NK-92 (cell line): ENCODE results near the gene DLEU7.

Source experiments
- DNase-seq: peaks from one replicate; lab custom pipeline; 2025; ENCODE audit not compliant: unreplicated experiment; lab: John Stamatoyannopoulos, UW

Gene DLEU7

GRCh38 chr13:50797091-50797490, 46.4 kb downstream of the DLEU7 start:
- no peak for DNase-seq

DNA sequence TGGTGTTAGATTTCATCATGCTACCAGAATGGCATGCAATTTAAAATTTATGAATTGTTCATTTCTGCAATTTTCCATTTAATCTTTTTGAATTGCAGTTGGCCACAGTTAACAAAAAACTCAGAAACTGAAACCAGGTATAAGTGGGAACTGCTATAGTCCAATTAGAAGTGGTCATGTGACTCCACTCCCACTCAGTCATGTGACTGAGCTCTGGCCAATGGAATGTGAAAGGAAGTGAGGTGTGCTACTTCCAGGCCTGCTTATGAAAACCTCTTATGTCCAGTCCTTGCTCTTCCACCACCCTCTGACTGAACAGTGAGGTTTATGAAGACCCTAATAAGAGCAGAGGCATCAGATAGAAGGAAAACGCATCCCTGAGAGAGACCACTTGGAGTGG, 47.0 kb downstream of the DLEU7 start:
- no peak for DNase-seq

DNA sequence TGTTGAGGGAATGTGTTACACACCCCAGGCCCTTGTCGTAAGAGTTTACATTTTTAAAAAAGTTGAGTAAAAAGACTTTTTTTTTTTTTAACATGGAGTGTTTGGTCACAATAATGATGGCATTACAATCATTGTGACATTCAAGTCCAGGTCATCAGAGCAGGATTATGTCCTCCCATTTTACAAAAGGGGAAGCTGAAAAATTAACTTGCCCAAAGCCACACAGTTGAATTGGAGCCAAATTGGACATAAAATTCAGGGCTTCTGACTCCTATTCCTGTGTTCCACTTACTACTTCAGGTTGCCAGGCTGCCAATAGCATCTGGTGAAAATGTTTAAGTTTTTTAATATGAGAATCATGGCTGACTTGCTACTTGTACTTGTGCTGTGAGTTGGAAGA, 49.3 kb downstream of the DLEU7 start:
- no peak for DNase-seq

GRCh38 chr13:50793026-50793425, 50.5 kb downstream of the DLEU7 start:
- DNase-seq, result no peak

- DNase-seq, result no peak
Observed at GRCh38 chr13:50788551-50789210, 54.8 kb downstream of the DLEU7 start.

- DNase-seq, result no peak
Observed at GRCh38 chr13:50787316-50788195, 55.9 kb downstream of the DLEU7 start.

GRCh38 chr13:50783717-50784290, 59.7 kb downstream of the DLEU7 start:
- DNase-seq, result no peak

GRCh38 chr13:50783066-50783465, 60.4 kb downstream of the DLEU7 start:
- no peak for DNase-seq

GRCh38 chr13:50780201-50781015, 63.1 kb downstream of the DLEU7 start:
- no peak for DNase-seq

DNA sequence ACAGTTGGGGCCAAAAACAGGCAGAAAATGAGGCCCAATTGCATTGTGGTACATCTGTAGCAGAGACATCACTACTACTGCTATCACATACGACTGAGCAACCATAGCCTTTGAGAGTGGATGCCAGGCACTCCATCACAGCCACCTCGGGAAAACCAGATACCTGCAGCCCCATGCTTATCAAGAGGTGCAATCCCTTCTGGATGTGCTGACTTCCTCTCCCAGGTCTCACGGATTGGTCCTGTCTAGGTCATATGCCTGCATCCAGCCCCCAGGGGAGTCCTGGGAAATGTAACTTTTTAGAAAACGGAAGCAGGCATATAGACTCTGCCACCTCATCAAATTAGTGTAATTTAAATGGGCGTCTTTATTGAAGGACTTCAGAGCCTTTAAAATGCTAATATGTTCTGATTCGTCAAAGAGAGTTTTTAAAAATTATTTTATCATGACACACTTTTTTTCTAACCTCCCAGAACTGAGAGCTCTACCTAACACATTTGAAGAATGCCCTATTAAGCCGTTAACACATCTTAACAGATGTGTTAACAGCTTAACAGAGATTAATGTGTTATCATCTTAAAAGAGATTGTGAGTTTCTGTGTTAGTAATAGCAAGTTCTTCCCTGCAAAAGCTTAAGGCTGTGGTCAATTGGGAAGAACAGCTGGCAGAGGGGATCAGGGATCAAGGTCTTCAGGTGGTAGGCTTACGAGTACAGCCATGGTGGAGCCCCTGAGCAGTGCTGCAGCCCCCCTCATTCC, 63.9 kb downstream of the DLEU7 start:
- no peak for DNase-seq
